HG02981 (cell line): ENCODE results near the gene YWHAQ.
A peak's percentile ranks its signal among the peaks of the same experiment; 100 is the strongest.

Experiments used
- ATAC-seq: cut with Tn5 transposase; IDR thresholded peaks from one replicate; pipeline ENCODE4 v1.9.1; 2021; ENCODE audit warnings: mild to moderate bottlenecking, moderate library complexity; ENCODE audit not compliant: unreplicated experiment

The YWHAQ gene

DNA sequence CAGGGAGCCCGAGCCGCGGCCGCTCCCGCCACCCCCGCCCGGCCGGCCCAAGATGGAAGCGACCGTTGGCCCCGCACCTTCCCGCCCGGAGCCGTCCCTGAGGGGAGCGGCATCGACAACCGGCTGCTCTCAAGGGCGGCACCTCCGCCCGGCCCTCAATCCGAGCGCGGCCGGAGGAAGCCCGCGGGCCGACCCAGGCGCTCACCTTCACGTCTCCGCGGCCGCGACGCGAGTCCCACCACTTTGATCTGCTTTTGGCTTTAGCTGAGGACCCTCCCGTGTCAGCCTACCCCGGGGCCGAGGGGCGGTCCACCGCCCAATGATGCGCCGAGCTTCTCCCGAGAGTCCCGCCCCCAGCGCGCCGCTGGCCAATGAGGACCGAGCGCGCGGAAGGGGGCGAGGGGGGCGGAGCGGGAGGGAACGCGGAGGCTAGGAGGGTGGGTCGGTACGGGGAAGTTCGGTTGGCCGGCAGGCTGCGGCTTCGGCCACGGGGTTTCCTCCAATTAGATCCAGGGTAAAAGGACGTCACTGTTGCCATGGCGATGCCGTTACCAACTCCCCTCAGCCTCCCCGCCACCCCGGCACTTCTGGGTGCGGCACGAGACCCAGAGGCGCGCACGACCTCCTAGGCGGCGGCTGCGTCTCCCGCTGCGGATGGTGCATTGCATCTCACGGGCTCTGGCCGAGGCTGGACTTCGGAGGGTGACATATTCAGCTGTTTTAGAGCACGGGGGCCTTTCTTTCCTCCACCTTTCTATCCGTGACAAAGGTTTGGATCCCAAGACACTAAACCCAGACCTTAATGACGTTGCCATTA is at the start of gene YWHAQ:
Gene YWHAQ, minus strand, starts transcription at position 262 of the 817 bp plus-strand sequence. CDS start 545 bp downstream, outside the sequence.
- peak; percentile 92 for ATAC-seq

DNA sequence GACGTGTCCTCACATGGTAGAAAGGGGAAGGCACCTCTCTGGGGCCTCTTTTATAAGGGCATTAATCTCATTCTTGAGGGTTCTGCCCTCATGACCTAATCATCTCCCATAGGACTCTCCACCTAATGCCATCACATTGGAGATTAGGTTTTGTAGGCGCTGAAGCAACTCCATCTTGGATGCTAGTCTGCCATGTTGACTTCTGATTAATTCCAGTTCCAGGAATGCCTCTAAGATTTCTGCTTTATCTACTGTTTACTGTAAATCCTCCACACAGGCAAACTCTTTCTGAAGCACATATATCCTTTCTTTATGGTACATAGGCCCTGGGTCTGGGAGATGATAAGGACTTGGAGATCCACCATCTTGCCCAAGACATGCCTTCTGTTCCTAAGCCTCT is 49.3 kb upstream of the YWHAQ start:
- no peak for ATAC-seq

DNA sequence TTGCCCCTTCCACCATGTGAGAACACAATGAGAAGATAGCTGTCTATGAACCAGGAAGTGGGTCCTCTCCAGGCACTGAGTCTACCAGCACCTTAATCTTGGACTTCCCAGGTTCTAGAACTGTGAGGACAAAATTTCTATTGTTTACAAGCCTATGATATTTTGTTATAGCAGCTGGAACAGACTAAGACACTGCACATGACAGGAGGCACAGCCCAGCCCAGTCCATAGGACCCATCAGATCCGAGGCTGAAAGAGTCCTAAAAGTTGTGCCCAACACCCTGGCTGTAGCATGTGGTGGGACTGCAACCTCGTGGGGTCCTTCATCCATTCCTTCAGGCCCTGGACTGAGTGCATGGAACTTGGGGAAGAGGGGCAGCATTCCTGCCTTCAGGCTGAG is 48.4 kb upstream of the YWHAQ start:
- no peak for ATAC-seq

- no peak for ATAC-seq
Observed at GRCh38 chr2:9678544-9678943, 47.7 kb upstream of the YWHAQ start.

DNA sequence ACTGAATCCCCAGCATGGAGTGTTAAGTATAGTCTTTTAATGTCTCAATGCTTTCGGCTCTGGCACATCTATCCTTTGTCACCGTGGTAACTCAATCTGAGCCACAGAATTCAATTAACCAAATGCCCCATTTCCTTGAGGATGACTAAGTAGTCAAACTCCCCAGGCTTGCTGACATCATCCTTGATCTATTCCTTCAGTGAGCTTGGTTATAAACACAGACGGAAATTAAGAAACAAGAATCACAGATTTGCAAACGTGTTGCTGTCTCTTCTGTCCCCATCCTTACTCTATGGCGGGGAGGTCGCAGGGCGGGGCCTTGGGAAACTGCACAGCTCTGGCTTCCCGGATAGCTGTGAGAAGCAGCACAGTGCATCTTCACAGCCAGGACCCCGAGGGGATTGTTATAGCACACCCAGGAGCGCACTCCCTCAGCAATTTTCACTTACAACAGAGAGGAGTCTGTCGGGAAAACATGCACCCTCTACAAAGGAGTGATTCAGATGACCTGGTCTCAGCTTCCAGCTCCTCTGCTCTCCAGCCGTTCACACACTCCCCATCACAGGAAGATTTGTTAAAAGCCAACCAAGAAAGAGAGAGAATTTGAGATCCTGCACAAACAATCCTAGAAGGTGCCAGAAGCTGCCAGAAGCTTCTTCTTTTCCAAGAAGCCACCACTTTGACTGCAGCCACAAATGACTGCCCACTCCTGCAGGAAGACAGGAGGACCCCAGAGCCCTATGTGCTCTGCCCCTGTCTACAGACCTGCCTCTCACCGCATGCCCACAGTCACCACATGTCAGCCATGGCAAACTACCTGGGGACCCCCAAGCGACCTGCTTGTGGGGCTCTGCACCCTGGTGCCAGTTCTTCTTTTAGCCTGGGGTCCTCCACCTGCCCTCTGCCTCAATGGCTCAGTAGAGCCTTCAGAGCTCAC is 44.9 kb upstream of the YWHAQ start:
- no peak for ATAC-seq

DNA sequence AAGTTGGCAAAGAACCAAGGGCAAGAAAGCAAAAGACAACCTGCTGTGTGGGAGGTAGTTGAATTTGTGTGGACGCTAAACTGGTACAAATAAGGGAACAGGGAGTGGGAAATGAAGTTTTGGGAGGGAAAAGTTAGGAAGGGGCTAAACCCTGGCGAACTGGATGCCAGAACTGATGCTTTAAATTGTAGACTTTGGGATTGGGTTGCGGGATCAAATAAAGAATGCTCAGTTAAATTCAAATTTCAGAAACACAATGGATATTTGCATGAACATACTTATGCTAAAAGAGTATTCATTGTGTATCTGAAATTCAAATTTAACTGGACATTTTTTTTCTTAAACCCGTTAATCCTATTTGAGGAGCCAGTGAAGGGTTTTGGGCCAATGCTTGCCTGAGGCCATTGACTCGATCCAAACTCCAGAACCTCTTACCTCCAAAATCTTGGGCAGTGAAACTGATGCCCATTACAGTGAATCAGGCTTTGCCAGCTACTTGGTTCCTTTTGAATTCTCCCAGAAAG is 44.2 kb upstream of the YWHAQ start:
- no peak for ATAC-seq

DNA sequence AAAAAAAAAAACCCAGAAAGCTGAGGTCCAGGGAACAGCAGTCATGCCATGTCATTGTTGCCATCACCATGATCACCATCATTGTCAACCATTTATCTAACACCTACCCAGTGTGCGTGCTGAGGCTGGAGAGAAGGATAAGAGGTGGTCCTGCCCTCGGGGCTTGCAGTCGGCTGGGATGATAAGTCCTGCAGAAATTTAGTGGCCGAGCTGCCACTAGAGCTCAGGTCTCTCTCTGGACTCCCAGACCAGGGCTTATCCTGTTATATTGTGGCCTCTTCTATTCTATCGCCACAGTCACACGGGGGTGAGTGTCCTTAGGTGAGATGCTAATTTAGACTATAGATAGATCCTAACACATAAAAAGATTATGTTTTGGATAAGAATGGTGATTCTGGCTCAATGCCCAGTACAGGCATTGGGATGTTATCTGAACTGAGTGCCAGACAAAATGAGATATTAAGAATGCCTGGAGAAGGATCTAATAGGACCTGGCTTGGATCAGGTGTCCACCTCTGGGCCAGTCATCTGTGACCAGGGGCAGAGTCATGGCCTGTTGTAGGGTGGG is 43.2 kb upstream of the YWHAQ start:
- ATAC-seq, result no peak

- no peak for ATAC-seq
Observed at GRCh38 chr2:9668687-9669345, 38.0 kb upstream of the YWHAQ start.

DNA sequence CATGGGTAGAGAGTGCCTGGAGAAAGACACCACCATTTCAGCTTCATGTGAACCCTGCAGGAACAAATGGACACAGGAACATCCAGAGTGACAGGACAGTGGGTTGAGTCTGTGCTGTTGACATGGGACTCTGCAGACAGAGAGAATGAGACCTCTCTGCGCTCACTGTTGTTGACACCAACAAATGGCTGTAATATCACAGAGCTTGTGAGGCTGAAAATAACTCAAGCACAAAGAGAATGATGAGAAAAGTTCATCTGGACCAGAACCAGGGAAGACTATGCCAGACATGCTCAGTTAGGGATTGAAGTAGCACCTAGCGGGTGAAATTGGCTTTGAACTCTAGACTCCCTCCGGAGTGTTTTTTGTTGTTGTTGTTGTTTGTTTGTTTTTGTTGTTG is 37.0 kb upstream of the YWHAQ start:
- ATAC-seq, result no peak

DNA sequence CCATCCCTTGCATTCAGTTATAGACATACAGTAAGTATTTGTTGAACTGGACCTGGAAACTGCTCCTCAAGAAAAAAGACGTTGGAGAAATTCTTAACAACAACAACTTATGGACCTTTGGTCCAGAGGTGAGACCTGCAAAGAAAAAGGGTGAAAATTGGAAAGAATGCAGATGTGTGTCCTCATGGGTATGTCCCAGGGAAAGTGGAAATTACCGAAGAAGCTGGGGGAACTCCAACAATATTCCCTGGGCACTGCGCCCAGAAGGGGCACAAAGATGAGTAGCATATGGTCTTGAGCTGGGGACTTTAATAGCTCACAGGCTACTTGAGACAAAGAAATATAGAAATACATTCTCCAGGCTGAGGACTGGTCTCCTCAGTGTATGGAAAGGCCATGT is 35.5 kb upstream of the YWHAQ start:
- no peak for ATAC-seq

- no peak for ATAC-seq
Observed at GRCh38 chr2:9665898-9666297, 35.1 kb upstream of the YWHAQ start.

DNA sequence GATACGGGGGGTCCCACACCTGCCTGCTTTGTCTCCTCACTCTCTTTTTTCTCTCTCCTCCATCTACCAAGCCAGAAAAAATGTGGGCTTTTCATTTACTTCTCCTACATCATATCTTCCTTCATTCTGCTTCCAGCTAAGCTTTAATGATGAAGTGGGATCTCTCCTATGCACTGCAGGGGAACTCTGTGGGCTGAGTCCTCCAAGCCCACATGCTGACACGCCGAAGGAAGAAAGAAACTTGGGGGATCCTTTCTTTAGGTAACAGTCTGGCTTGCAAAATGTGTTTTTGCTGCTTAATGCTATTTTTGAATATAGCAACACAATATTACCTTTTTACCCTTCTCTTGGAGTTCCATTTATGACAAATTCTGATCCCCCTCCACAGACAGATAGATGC is 33.6 kb upstream of the YWHAQ start:
- ATAC-seq, result no peak

- peak; percentile 51 for ATAC-seq
Observed at GRCh38 chr2:9663008-9663879, 32.4 kb upstream of the YWHAQ start.

DNA sequence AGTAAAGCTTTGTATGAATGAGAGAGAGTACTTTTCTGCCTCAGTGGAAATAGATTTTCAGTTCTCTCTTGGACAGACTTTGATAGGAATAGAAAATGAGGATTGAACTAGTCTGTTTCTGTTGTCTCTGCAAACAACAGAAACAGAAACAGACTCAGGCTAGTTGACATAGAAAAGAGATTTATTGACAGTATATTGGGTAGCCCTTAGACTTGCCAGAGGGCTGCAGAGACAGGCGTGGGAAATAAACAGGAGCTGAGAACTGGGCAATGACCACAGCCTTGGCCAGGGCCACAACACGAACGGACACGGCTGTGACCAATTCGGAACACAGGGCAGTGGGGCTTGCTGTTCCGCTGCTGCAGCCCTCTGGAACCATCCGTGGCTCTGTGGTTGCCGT is 30.5 kb upstream of the YWHAQ start:
- ATAC-seq, result no peak

- no peak for ATAC-seq
Observed at GRCh38 chr2:9660781-9661180, 30.0 kb upstream of the YWHAQ start.

- no peak for ATAC-seq
Observed at GRCh38 chr2:9660154-9660553, 29.4 kb upstream of the YWHAQ start.

- ATAC-seq, result no peak
Observed at GRCh38 chr2:9658972-9659371, 28.2 kb upstream of the YWHAQ start.

- ATAC-seq, result no peak
Observed at GRCh38 chr2:9657731-9658130, 26.9 kb upstream of the YWHAQ start.

DNA sequence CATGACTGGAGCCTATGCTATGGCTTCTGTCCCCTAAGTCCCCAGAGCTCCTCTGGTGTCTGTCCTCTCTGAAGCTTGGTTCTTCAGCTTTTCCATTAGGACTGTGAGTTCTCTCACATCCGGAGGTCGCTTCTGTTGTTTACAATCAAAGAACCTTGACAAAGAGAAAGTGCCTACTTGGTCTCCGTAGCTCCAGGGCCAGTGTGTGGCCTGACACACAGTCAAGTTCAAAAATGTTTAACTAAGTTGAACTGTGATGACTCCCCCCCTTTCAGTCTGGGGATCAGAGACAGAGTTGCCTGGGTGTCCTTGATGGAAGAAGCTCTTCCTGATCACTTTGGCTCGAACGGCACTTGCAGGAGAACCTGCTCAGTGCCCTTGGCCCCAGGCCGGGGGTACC is 26.3 kb upstream of the YWHAQ start:
- no peak for ATAC-seq

GRCh38 chr2:9656270-9656766 is 25.5 kb upstream of the YWHAQ start:
- ATAC-seq, result peak; percentile 85
